Right kidney (tissue), 9 donors: ENCODE data around the gene ABCC1.
"Not testable (repeated sequence)": the region's sequence is repeated elsewhere in the genome, so short reads cannot be mapped to it uniquely, and the experiment has no call there.

ENCODE experiments used
- DNase-seq: peaks from one replicate; pipeline ENCODE4 v3.0.0-alpha.2; 2016
- long read RNA-seq, 8 donors: transcript quantifications; one replicate each; lab custom pipeline, GENCODE V29; 2026

Gene ABCC1
- long read RNA-seq, donor 1, partial matches to known transcripts, result 7 of 7 reads
- long read RNA-seq, donor 1, other reads (novel, unspliced or antisense), result 0 of 7 reads
- long read RNA-seq, donor 2, partial matches to known transcripts, result 5 of 5 reads
- long read RNA-seq, donor 2, other reads (novel, unspliced or antisense), result 0 of 5 reads
- long read RNA-seq, donor 3, result 0 reads
- long read RNA-seq, donor 4, partial matches to known transcripts, result 19 of 19 reads
- long read RNA-seq, donor 4, other reads (novel, unspliced or antisense), result 0 of 19 reads
- long read RNA-seq, donor 5, full-length matches to known transcripts, result 2 of 2 reads
- long read RNA-seq, donor 5, partial matches to known transcripts, result 0 of 2 reads
- long read RNA-seq, donor 5, other reads (novel, unspliced or antisense), result 0 of 2 reads
- long read RNA-seq, donor 6, full-length matches to known transcripts, result 2 of 19 reads
- long read RNA-seq, donor 6, partial matches to known transcripts, result 17 of 19 reads
- long read RNA-seq, donor 6, other reads (novel, unspliced or antisense), result 0 of 19 reads
- long read RNA-seq, donor 7, result 0 reads
- long read RNA-seq, donor 8, result 0 reads

- DNase-seq, result peak; percentile 61
These were observed at the start of gene ABCC1 for GRCh38 chr16:15949210-15950160. Gene ABCC1 (plus strand): TSS chr16:15949616. CDS start chr16:15949752, 136 bp downstream.

GRCh38 chr16:15900357-15900756 is 49.1 kb upstream of the ABCC1 start:
- no peak for DNase-seq

- DNase-seq, result no peak
These were observed 48.4 kb upstream of the ABCC1 start for GRCh38 chr16:15900901-15901500.

- no peak for DNase-seq
These were observed 45.5 kb upstream of the ABCC1 start for GRCh38 chr16:15903960-15904359.

- DNase-seq, result no peak
These were observed 43.0 kb upstream of the ABCC1 start for GRCh38 chr16:15906439-15906838.

- no peak for DNase-seq
These were observed 41.4 kb upstream of the ABCC1 start for GRCh38 chr16:15907863-15908478.

- no peak for DNase-seq
These were observed 38.2 kb upstream of the ABCC1 start for GRCh38 chr16:15911198-15911597.

GRCh38 chr16:15913046-15913698 is 36.2 kb upstream of the ABCC1 start:
- no peak for DNase-seq

- DNase-seq, result no peak
These were observed 33.8 kb upstream of the ABCC1 start for GRCh38 chr16:15915555-15916081.

GRCh38 chr16:15916323-15916722 is 33.1 kb upstream of the ABCC1 start:
- no peak for DNase-seq

- DNase-seq, result not testable (repeated sequence)
These were observed 31.1 kb upstream of the ABCC1 start for GRCh38 chr16:15918314-15918713.

GRCh38 chr16:15919331-15919730 is 30.1 kb upstream of the ABCC1 start:
- no peak for DNase-seq

GRCh38 chr16:15924996-15925395 is 24.4 kb upstream of the ABCC1 start:
- DNase-seq, result no peak

GRCh38 chr16:15925631-15926030 is 23.8 kb upstream of the ABCC1 start:
- DNase-seq, result no peak

- no peak for DNase-seq
These were observed 20.9 kb upstream of the ABCC1 start for GRCh38 chr16:15928261-15929104.

- no peak for DNase-seq
These were observed 16.5 kb upstream of the ABCC1 start for GRCh38 chr16:15932939-15933338.

- no peak for DNase-seq
These were observed 15.6 kb upstream of the ABCC1 start for GRCh38 chr16:15933781-15934180.

- DNase-seq, result no peak
These were observed 14.4 kb upstream of the ABCC1 start for GRCh38 chr16:15934991-15935390.

- DNase-seq, result not testable (repeated sequence)
These were observed 12.6 kb upstream of the ABCC1 start for GRCh38 chr16:15936809-15937208.
